CD4-positive, alpha-beta T cell treated with Interleukin-12 subunit alpha and Interleukin-12 subunit beta, for 1 hour (primary cell): ENCODE data around the gene CCR4.
"Not testable (repeated sequence)": the region's sequence is repeated elsewhere in the genome, so short reads cannot be mapped to it uniquely, and the experiment has no call there.

ENCODE experiments used
- DNase-seq: peaks from one replicate; pipeline ENCODE4 v3.0.0-alpha.2; 2020

Gene CCR4

GRCh38 chr3:32984918-32985317 lies 33.5 kb downstream of the CCR4 start:
- not testable (repeated sequence) for DNase-seq

GRCh38 chr3:32989171-32989570 lies 37.7 kb downstream of the CCR4 start:
- DNase-seq, result no peak

GRCh38 chr3:32990116-32990515 lies 38.7 kb downstream of the CCR4 start:
- DNase-seq, result no peak

- DNase-seq, result no peak
Measured at GRCh38 chr3:32991781-32992180, 40.3 kb downstream of the CCR4 start.

GRCh38 chr3:32992310-32992686 lies 40.9 kb downstream of the CCR4 start:
- DNase-seq, result no peak

- no peak for DNase-seq
Measured at GRCh38 chr3:32994045-32994444, 42.6 kb downstream of the CCR4 start.

GRCh38 chr3:32995098-32995497 lies 43.7 kb downstream of the CCR4 start:
- DNase-seq, result no peak

- DNase-seq, result no peak
Measured at GRCh38 chr3:32996048-32996754, 44.8 kb downstream of the CCR4 start.

- no peak for DNase-seq
Measured at GRCh38 chr3:32996755-32997091, 45.3 kb downstream of the CCR4 start.

GRCh38 chr3:32998631-32999451 lies 47.4 kb downstream of the CCR4 start:
- DNase-seq, result no peak

- no peak for DNase-seq
Measured at GRCh38 chr3:33000691-33001385, 49.4 kb downstream of the CCR4 start.

GRCh38 chr3:33001889-33002288 lies 50.4 kb downstream of the CCR4 start:
- DNase-seq, result no peak

GRCh38 chr3:33003308-33003707 lies 51.9 kb downstream of the CCR4 start:
- DNase-seq, result no peak

GRCh38 chr3:33004205-33004604 lies 52.8 kb downstream of the CCR4 start:
- no peak for DNase-seq

- DNase-seq, result no peak
Measured at GRCh38 chr3:33004961-33005360, 53.5 kb downstream of the CCR4 start.
